ENCODE measurements around the gene CDK19.

DNA sequence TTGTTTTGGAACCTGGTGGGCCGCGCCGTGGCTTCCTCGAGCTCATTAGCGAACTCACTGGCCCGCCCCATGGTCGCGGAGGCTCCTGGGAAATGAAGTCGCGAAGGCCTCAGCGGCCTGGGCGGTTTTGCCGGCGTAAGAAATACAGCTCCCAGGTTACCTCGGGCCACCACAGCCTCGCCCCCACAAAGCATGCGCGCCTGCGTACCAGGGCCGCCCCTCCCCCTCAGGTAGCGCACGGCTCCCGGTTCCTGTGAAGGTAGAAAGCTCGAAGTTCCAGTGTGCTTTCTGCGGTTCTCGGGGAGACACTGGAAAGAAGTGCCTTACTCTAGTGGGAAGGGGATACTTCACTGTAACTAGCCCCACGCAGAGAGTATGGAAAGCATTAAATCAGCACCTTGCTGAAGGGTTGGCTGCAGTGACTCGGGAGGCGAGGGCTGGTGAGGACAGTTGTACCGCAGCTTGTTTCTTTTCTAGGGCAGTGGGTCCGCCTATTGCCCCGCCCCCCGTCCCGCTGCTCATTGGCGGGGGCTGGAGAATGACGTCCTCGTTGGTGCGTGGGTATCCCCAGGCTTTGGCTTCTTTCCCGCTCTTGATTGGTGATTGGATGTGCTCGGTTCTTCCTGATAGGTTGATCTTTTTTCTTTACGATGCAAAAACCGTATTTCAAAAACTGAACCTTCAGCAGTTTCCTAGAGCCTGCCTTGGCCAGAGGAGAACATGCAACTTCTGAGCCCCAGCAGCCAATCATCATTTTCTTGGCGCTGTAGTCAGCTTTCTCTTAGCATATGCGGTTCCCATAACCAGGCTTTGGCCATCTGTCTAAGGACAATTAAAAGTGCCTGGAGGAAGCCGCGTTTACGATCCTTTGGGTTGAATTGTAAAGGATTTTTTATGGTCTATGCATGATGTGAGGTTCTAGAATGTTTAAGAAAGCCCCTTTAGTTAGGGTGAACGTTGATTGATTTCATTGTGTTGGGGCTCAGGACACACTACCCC, at the start of gene CDK19:
- TF ChIP-seq, protein P1, sequence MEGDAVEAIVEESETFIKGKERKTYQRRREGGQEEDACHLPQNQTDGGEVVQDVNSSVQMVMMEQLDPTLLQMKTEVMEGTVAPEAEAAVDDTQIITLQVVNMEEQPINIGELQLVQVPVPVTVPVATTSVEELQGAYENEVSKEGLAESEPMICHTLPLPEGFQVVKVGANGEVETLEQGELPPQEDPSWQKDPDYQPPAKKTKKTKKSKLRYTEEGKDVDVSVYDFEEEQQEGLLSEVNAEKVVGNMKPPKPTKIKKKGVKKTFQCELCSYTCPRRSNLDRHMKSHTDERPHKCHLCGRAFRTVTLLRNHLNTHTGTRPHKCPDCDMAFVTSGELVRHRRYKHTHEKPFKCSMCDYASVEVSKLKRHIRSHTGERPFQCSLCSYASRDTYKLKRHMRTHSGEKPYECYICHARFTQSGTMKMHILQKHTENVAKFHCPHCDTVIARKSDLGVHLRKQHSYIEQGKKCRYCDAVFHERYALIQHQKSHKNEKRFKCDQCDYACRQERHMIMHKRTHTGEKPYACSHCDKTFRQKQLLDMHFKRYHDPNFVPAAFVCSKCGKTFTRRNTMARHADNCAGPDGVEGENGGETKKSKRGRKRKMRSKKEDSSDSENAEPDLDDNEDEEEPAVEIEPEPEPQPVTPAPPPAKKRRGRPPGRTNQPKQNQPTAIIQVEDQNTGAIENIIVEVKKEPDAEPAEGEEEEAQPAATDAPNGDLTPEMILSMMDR (optimal IDR thresholded peaks at IDR 0.05 in 1 of 3, IDR thresholded peaks at IDR 0.05 in 1 of 3, conservative IDR thresholded peaks at IDR 0.05 in 1 of 3; ENCODE audit: extremely low read depth in 1 of 3, insufficient read depth in 2 of 3, low read length in 3 of 3) = no peak
- TF ChIP-seq EZH2 (IDR thresholded peaks at IDR 0.05; ENCODE audit: low read length) = no peak
